ENCODE data around the gene BEND7. TPM values are rescaled to one million over a fixed set of nuclear protein-coding genes. Genes with fewer than 3 reads are reported as not detected.

Gene BEND7
- total and polyA plus RNA-seq, 2 of the 4 experiments (the other 2 are of a cell fraction): 2.3 to 3.5 TPM

DNA sequence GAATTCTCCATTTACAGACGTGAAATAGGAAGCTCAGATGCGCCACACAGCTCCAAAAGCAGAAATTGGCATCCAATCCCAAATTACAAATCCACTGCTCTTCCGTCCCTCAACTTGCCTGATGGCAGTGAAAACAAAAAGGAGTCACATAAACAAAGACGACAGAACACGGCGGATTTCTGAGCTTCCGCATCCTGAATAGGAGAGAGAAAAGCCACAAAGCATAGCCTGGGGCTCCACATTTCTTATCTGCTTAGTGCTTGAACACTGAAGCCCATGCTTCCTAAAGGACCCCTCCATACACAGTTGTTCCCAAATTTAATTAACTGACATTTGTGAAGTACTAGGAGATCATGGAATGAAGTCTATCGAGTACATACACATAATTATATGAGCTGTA is 32.6 kb downstream of the BEND7 start:
- no peak overlapping the region for H3K9ac ChIP-seq (ENCODE audit: low read depth, low read length)
- dilution Hi-C loops (cut with HindIII; ENCODE audit: low sequenced_read_pairs, unreplicated experiment): no loop called here
- no peak overlapping the region for H3K4me3 ChIP-seq (ENCODE audit: insufficient read depth, low read depth, low read length)
- ATAC-seq (ENCODE audit: low read depth): no peak
- H2AFZ ChIP-seq (replicated peaks; ENCODE audit: low read length, poor library complexity): no peak overlapping the region
- no peaks in the 10 kb centered on the region; the same call in 1 of the 2 replicates for H4K20me1 ChIP-seq (ENCODE audit: insufficient read depth, low read length)
- peaks cover 5% of the 10 kb centered on the region; the same call in 1 of the 2 replicates for H3K9me1 ChIP-seq (ENCODE audit: insufficient read depth, low read length)
- H4K5ac ChIP-seq (ENCODE audit: low read depth, low read length): no peak overlapping the region
- no peak overlapping the region for H3K14ac ChIP-seq (replicated peaks; ENCODE audit: low read depth, low read length)
- H3K9me3 ChIP-seq (ENCODE audit: control insufficient read depth, insufficient read depth, low read length): no peaks in the 10 kb centered on the region
- TF ChIP-seq CHD1 (IDR thresholded peaks at IDR 0.05; ENCODE audit: low read depth, low read length) (no peak), POLR2A (IDR thresholded peaks at IDR 0.05; ENCODE audit: low read depth, low read length) (no peak), RAD21 (IDR thresholded peaks at IDR 0.05; ENCODE audit: low read length) (no peak), NFE2L2 (IDR thresholded peaks at IDR 0.05; ENCODE audit: low read depth, low read length) (no peak), CEBPB (IDR thresholded peaks at IDR 0.05; ENCODE audit: low read depth, low read length) (no peak), SMC3 (IDR thresholded peaks at IDR 0.05; ENCODE audit: low read depth, low read length) (no peak), MAFK (IDR thresholded peaks at IDR 0.05; ENCODE audit: low read depth, low read length) (no peak), RCOR1 (IDR thresholded peaks at IDR 0.05; ENCODE audit: insufficient replicate concordance, low read length) (no peak), FOS (IDR thresholded peaks at IDR 0.05; ENCODE audit: low read depth, low read length) (no peak), BHLHE40 (IDR thresholded peaks at IDR 0.05; ENCODE audit: low read depth, low read length) (no peak)
- TF ChIP-seq, protein P1, sequence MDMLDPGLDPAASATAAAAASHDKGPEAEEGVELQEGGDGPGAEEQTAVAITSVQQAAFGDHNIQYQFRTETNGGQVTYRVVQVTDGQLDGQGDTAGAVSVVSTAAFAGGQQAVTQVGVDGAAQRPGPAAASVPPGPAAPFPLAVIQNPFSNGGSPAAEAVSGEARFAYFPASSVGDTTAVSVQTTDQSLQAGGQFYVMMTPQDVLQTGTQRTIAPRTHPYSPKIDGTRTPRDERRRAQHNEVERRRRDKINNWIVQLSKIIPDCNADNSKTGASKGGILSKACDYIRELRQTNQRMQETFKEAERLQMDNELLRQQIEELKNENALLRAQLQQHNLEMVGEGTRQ (IDR thresholded peaks at IDR 0.05; ENCODE audit: low read depth, low read length): no peak
- TF ChIP-seq, protein P2, sequence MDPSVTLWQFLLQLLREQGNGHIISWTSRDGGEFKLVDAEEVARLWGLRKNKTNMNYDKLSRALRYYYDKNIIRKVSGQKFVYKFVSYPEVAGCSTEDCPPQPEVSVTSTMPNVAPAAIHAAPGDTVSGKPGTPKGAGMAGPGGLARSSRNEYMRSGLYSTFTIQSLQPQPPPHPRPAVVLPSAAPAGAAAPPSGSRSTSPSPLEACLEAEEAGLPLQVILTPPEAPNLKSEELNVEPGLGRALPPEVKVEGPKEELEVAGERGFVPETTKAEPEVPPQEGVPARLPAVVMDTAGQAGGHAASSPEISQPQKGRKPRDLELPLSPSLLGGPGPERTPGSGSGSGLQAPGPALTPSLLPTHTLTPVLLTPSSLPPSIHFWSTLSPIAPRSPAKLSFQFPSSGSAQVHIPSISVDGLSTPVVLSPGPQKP (IDR thresholded peaks at IDR 0.05; ENCODE audit: borderline replicate concordance, low read depth, low read length): no peak
- TF ChIP-seq, protein P3, sequence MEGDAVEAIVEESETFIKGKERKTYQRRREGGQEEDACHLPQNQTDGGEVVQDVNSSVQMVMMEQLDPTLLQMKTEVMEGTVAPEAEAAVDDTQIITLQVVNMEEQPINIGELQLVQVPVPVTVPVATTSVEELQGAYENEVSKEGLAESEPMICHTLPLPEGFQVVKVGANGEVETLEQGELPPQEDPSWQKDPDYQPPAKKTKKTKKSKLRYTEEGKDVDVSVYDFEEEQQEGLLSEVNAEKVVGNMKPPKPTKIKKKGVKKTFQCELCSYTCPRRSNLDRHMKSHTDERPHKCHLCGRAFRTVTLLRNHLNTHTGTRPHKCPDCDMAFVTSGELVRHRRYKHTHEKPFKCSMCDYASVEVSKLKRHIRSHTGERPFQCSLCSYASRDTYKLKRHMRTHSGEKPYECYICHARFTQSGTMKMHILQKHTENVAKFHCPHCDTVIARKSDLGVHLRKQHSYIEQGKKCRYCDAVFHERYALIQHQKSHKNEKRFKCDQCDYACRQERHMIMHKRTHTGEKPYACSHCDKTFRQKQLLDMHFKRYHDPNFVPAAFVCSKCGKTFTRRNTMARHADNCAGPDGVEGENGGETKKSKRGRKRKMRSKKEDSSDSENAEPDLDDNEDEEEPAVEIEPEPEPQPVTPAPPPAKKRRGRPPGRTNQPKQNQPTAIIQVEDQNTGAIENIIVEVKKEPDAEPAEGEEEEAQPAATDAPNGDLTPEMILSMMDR (conservative IDR thresholded peaks at IDR 0.05; ENCODE audit: low read depth, low read length): no peak
- H3K27ac ChIP-seq (ENCODE audit: insufficient read depth, low read length): no peak overlapping the region
- H3K23ac ChIP-seq (ENCODE audit: low read depth, low read length): no peak overlapping the region
- no peak overlapping the region for H3K56ac ChIP-seq (ENCODE audit: extremely low read depth, insufficient read depth, low read length)
- no peak overlapping the region for H3K4me2 ChIP-seq (ENCODE audit: low read depth, low read length)
- no peak overlapping the region for H2AK5ac ChIP-seq (ENCODE audit: low read depth, low read length)
- H4K91ac ChIP-seq (ENCODE audit: insufficient read depth, low read depth, low read length): no peak overlapping the region
- H3K27me3 ChIP-seq (ENCODE audit: control insufficient read depth, insufficient read depth, low read length): no peaks in the 10 kb centered on the region
- 0 out of 2 replicates have a peak, but pooled peaks cover 1% of the 10 kb centered on the region for H3K36me3 ChIP-seq (ENCODE audit: control insufficient read depth, insufficient read depth, low read length)
- CTCF ChIA-PET: no interaction called here
- intact Hi-C loops (cut with micrococcal nuclease): no loop called here
- no peak overlapping the region for H2BK5ac ChIP-seq (ENCODE audit: low read depth, low read length, poor library complexity, severe bottlenecking)
- H4K8ac ChIP-seq (ENCODE audit: low read depth in 2 of 2, low read length in 2 of 2): no peak overlapping the region
- H2BK20ac ChIP-seq (ENCODE audit: low read depth, low read length): no peak overlapping the region
- no peaks in the 10 kb centered on the region for H3K4me1 ChIP-seq (ENCODE audit: control insufficient read depth, insufficient read depth, low read length)
- DNase-seq: no peak
- 80% methylated on average over 3 of the region's 8 CpGs; no CpG with 5 or more reads in 1 of the 2 experiments for WGBS, 2 experiments (ENCODE audit: extremely low coverage in 2 of 2, insufficient read length in 1 of 2)
- POLR2A ChIA-PET (ENCODE audit: unreplicated experiment): no interaction called here
- no peak overlapping the region for H2BK15ac ChIP-seq (ENCODE audit: low read depth, low read length)
- no peak overlapping the region for H3K18ac ChIP-seq (ENCODE audit: low read depth, low read length)
- H2BK120ac ChIP-seq (ENCODE audit: low read depth, low read length): no peak overlapping the region
- no peak overlapping the region for H3K4ac ChIP-seq (ENCODE audit: low read depth, low read length)
- in situ Hi-C loops (cut with MboI; ENCODE audit: low sequenced_read_pairs): no loop called here
- H2AK9ac ChIP-seq (replicated peaks; ENCODE audit: low read depth, low read length, poor library complexity): no peak overlapping the region
- no peaks in the 10 kb centered on the region for H3K79me1 ChIP-seq (ENCODE audit: low read depth in 1 of 2, low read length in 2 of 2)
- BruUV-seq (replicated peaks): no TSS peak

All from IMR-90 (cell line).